HepG2 (cell line): ENCODE measurements around the gene ATP1A2. TPM values are rescaled to one million over a fixed set of nuclear protein-coding genes. Genes with fewer than 3 reads are reported as not detected.

Source experiments
- ATAC-seq: fragments of 200-7000 bp; cut with Tn5 transposase; 3 replicates; pipeline ENCODE4 v1.9.1; 2020; ENCODE audit warnings: mild to moderate bottlenecking, moderate library complexity
- BruUV-seq: library from RNA; stranded (reverse); fragments of 400-500 nt; replicated peaks from 2 replicates; lab custom pipeline; 2021; lab: Mats Ljungman, UMichigan
- CTCF ChIA-PET: fragments of 300-600 bp; formaldehyde crosslinking; extraction: SDS; loops from one replicate; lab custom pipeline; 2021; ENCODE audit warnings: low total read pairs, inconsistent platforms, low intra/inter-chr PET ratio; lab: Yijun Ruan, JAX
- POLR2A ChIA-PET: fragments of 350-600 bp; sonication (Branson Sonifier 250); formaldehyde crosslinking; loops from one replicate; lab custom pipeline; 2020; ENCODE audit warnings: antibody characterized with exemption, inconsistent platforms; lab: Yijun Ruan, JAX
- DNase-seq: peaks from one replicate; pipeline ENCODE4 v3.0.0-alpha.2; 2015; ENCODE audit warnings: low spot score
- FAIRE-seq: peaks from 3 replicates; lab custom pipeline; 2011; peaks lifted over from hg19 to GRCh38; lab: Jason Lieb, UNC
- H2AFZ ChIP-seq: one replicate; pipeline ENCODE4 v1.6.1; 2011; ENCODE audit warnings: low read length, inconsistent platforms
- H3K27ac ChIP-seq: fragments of 300-600 bp; 3 replicates; pipeline ENCODE4 v1.8.0; 2011; ENCODE audit warnings: mixed run types, mild to moderate bottlenecking, mixed read lengths, low read length, inconsistent platforms; ENCODE audit not compliant: insufficient read depth; ENCODE audit errors: extremely low read length
- H3K27me3 ChIP-seq, 2 experiments: fragments of 200-600 bp in 1 of 2; 2 replicates in 1 of 2; 3 replicates in 1 of 2; pipeline versions ENCODE4 v1.6.0 to v1.8.0; 2011; ENCODE audit warnings: low read length in 2 of 2, mild to moderate bottlenecking in 2 of 2, moderate library complexity in 2 of 2, inconsistent platforms in 1 of 2; ENCODE audit not compliant: insufficient read depth in 2 of 2, control insufficient read depth in 1 of 2
- H3K36me3 ChIP-seq, 2 experiments: fragments of 200-600 bp in 1 of 2; replicated peaks in 1 of 2; 2 replicates in 1 of 2; 3 replicates in 1 of 2; pipeline versions ENCODE4 v1.5.1 to v1.8.0; 2011; ENCODE audit warnings: low read length in 2 of 2, inconsistent platforms in 1 of 2; ENCODE audit not compliant: insufficient read depth in 2 of 2, control insufficient read depth in 1 of 2
- H3K4me1 ChIP-seq: 2 replicates; pipeline ENCODE4 v1.5.1; 2012; ENCODE audit warnings: low read length, inconsistent platforms; ENCODE audit not compliant: insufficient read depth
- H3K4me2 ChIP-seq: 2 replicates; pipeline ENCODE4 v1.6.0; 2011; ENCODE audit warnings: low read depth, low read length, inconsistent platforms
- H3K4me3 ChIP-seq, 3 experiments: fragments of 200-600 bp in 1 of 3; sonication (generic), shearing (Covaris generic) in 1 of 3; replicated peaks in 1 of 3; 2 replicates each; pipeline ENCODE4 v1.5.1; 2011 to 2016; ENCODE audit warnings: low read length in 3 of 3, inconsistent platforms in 2 of 3, low read depth in 2 of 3, mild to moderate bottlenecking in 2 of 3, control low read depth in 1 of 3, mixed read lengths in 1 of 3; ENCODE audit not compliant: insufficient read depth in 1 of 3
- H3K79me2 ChIP-seq: one replicate; pipeline ENCODE4 v1.6.1; 2011; ENCODE audit warnings: low read length, inconsistent platforms; ENCODE audit not compliant: insufficient read depth
- H3K9ac ChIP-seq: 2 replicates; pipeline ENCODE4 v1.6.0; 2011; ENCODE audit warnings: mild to moderate bottlenecking, low read depth, low read length, inconsistent platforms; ENCODE audit not compliant: insufficient read depth
- H3K9me3 ChIP-seq: 2 replicates; pipeline ENCODE4 v1.5.1; 2012; ENCODE audit warnings: mild to moderate bottlenecking, low read length
- H4K20me1 ChIP-seq: 2 replicates; pipeline ENCODE4 v1.6.0; 2011; ENCODE audit warnings: inconsistent platforms, mild to moderate bottlenecking, low read length, moderate library complexity; ENCODE audit not compliant: insufficient read depth
- ELF1 ChIP-seq: sonication (generic); formaldehyde crosslinking; IDR thresholded peaks from 2 replicates; pipeline ENCODE4 v1.4.0; 2020; ENCODE audit warnings: missing genetic modification reagents
- ETV5 ChIP-seq: IDR thresholded peaks from 2 replicates; pipeline ENCODE4 v1.6.1; 2018; ENCODE audit warnings: missing biosample characterization, missing genetic modification reagents, inconsistent platforms, borderline replicate concordance
- FOXA1 ChIP-seq, 2 experiments: fragments of 450-650 bp in 1 of 2; sonication (generic) in 1 of 2; formaldehyde crosslinking in 1 of 2; IDR thresholded peaks; 2 replicates each; pipeline versions ENCODE4 v1.4.0 to v1.6.1; 2016 to 2020; ENCODE audit warnings: missing genetic modification reagents in 1 of 2
- HNF4A ChIP-seq: sonication (generic); formaldehyde crosslinking; IDR thresholded peaks from 2 replicates; pipeline ENCODE4 v1.4.0; 2020; ENCODE audit warnings: missing genetic modification reagents
- NCOA2 ChIP-seq: sonication (generic); formaldehyde crosslinking; IDR thresholded peaks from 2 replicates; pipeline ENCODE4 v1.8.0; 2022; ENCODE audit warnings: inconsistent platforms
- PPARG ChIP-seq: conservative IDR thresholded peaks from 2 replicates; pipeline ENCODE4 v1.6.1; 2016; ENCODE audit warnings: missing biosample characterization, missing genetic modification reagents
- RXRB ChIP-seq: IDR thresholded peaks from 2 replicates; pipeline ENCODE4 v1.6.1; 2016; ENCODE audit warnings: borderline replicate concordance, missing genetic modification reagents, missing compliant biosample characterization
- SAP130 ChIP-seq: IDR thresholded peaks from 2 replicates; pipeline ENCODE4 v1.6.1; 2016; ENCODE audit warnings: low read depth
- SP1 ChIP-seq, 2 experiments: fragments of 450-650 bp in 1 of 2; sonication (generic) in 1 of 2; formaldehyde crosslinking in 1 of 2; IDR thresholded peaks; 2 replicates each; pipeline versions ENCODE4 v1.4.0 to v1.6.1; 2016 to 2020; ENCODE audit warnings: missing genetic modification reagents in 1 of 2
- ZNF75D ChIP-seq: sonication (generic); formaldehyde crosslinking; IDR thresholded peaks from 2 replicates; pipeline ENCODE4 v1.8.1; 2023; ENCODE audit warnings: missing genetic modification reagents, mild to moderate bottlenecking, borderline replicate concordance
- ZZZ3 ChIP-seq: sonication (generic); formaldehyde crosslinking; IDR thresholded peaks from 2 replicates; pipeline ENCODE4 v1.4.0; 2020; ENCODE audit warnings: missing genetic modification reagents, mild to moderate bottlenecking, borderline replicate concordance
- WGBS: methylation state at CpG from one replicate; pipeline ENCODE4 v1.1.6; 2017; ENCODE audit warnings: low lambda C conversion rate; 5-methylcytosine and 5-hydroxymethylcytosine counted together
- in situ Hi-C: cut with HindIII; loops from 2 replicates; pipeline ENCODE4 v1.10.0; 2017; ENCODE audit warnings: low pct_unique_long_range_greater_than_20kb; ENCODE audit not compliant: extremely low pct_ligation_motif_present
- intact Hi-C: fragments of 100-400 bp; cut with micrococcal nuclease; formaldehyde crosslinking; loops from one replicate; pipeline ENCODE4 v1.10.0; 2022; ENCODE audit not compliant: unreplicated experiment
- polyA plus RNA-seq, 8 experiments: library from polyadenylated mRNA; depleted of rRNA in 3 of 8; stranded (reverse) in 7 of 8; unstranded in 1 of 8; fragments of >200 nt; fragmentation: Illumina TruSeq in 4 of 8; extraction: Trizol in 4 of 8; gene quantifications; 2 replicates each; pipeline versions ENCODE4 v1.2.1 to v1.2.3, GENCODE V29; 2011 to 2016; ENCODE audit warnings: low read depth in 4 of 8, missing spikeins in 1 of 8, mixed read lengths in 1 of 8; ENCODE audit not compliant: insufficient read depth in 1 of 8
- total RNA-seq, 5 experiments: library from RNA; depleted of rRNA; stranded (reverse); fragments of >200 nt; fragmentation: Illumina TruSeq; extraction: Trizol; gene quantifications; 2 replicates each; pipeline ENCODE4 v1.2.3, GENCODE V29; 2016; ENCODE audit warnings: low read depth in 1 of 5
- TF ChIP-seq, protein P1 (sequence below): IDR thresholded peaks from 2 replicates; pipeline ENCODE4 v1.6.1; 2016; ENCODE audit warnings: missing compliant biosample characterization, missing genetic modification reagents, borderline replicate concordance
- TF ChIP-seq, protein P2 (sequence below): IDR thresholded peaks from 2 replicates; pipeline ENCODE4 v1.4.0; 2020; ENCODE audit warnings: mild to moderate bottlenecking, missing genetic modification reagents

The ATP1A2 gene
- total and polyA plus RNA-seq, 2 of the 13 experiments (the other 11 are each of a cell fraction or from before 2014, with no cell fraction given), result 0.16 TPM; not detected in 1

DNA sequence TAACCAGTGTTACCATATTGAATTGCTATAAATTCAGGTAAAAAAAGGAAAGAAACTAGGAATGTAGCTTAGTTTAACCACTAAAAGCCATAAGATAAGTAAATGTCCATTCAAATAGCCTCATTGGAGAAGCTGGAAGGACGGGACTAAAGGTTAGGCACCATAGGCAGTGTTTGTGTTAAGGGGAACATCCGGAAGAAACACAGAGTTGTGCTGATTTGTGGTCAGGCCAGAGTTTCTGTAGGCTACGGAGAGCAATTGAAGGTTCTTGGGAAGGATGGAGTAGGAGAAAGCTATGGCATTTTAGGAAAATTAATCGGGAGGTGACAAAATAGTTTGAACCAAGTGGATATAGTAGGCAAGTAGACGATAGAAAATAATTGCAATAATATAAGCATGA, 44.3 kb upstream of the ATP1A2 start:
- Histone ChIP-seq H3K4me1 (peaks cover 83% of the 10 kb centered on the region), H2AFZ (no peak overlapping the region), H3K27ac (no peak overlapping the region), H3K9me3 (no peaks in the 10 kb centered on the region), H3K9ac (peak overlapping the region; percentile 72; the same call in 1 of the 2 replicates), H4K20me1 (no peaks in the 10 kb centered on the region), H3K4me3 (peak overlapping the region; percentile 77 to 87 (median 80); a peak in 3 of 6 replicates), H3K4me2 (peak overlapping the region; percentile 92), H3K36me3 (no peaks in the 10 kb centered on the region; a peak in 1 of 5 replicates), H3K79me2 (peaks cover 3% of the 10 kb centered on the region), H3K27me3 (no peaks in the 10 kb centered on the region; a peak in 1 of 5 replicates)
- TF ChIP-seq, protein P1, sequence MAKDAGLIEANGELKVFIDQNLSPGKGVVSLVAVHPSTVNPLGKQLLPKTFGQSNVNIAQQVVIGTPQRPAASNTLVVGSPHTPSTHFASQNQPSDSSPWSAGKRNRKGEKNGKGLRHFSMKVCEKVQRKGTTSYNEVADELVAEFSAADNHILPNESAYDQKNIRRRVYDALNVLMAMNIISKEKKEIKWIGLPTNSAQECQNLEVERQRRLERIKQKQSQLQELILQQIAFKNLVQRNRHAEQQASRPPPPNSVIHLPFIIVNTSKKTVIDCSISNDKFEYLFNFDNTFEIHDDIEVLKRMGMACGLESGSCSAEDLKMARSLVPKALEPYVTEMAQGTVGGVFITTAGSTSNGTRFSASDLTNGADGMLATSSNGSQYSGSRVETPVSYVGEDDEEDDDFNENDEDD (CRISPR knock-in tag), result peak; percentile 23; the same call in 1 of the 2 replicates
- TF ChIP-seq SAP130 (CRISPR knock-in tag), result peak; percentile 55; the same call in 1 of the 2 replicates
- peak; percentile 76; the same call in 1 of the 2 replicates for TF ChIP-seq ETV5 (CRISPR knock-in tag)
- peak; percentile 52 for TF ChIP-seq ELF1
- TF ChIP-seq, protein P2, sequence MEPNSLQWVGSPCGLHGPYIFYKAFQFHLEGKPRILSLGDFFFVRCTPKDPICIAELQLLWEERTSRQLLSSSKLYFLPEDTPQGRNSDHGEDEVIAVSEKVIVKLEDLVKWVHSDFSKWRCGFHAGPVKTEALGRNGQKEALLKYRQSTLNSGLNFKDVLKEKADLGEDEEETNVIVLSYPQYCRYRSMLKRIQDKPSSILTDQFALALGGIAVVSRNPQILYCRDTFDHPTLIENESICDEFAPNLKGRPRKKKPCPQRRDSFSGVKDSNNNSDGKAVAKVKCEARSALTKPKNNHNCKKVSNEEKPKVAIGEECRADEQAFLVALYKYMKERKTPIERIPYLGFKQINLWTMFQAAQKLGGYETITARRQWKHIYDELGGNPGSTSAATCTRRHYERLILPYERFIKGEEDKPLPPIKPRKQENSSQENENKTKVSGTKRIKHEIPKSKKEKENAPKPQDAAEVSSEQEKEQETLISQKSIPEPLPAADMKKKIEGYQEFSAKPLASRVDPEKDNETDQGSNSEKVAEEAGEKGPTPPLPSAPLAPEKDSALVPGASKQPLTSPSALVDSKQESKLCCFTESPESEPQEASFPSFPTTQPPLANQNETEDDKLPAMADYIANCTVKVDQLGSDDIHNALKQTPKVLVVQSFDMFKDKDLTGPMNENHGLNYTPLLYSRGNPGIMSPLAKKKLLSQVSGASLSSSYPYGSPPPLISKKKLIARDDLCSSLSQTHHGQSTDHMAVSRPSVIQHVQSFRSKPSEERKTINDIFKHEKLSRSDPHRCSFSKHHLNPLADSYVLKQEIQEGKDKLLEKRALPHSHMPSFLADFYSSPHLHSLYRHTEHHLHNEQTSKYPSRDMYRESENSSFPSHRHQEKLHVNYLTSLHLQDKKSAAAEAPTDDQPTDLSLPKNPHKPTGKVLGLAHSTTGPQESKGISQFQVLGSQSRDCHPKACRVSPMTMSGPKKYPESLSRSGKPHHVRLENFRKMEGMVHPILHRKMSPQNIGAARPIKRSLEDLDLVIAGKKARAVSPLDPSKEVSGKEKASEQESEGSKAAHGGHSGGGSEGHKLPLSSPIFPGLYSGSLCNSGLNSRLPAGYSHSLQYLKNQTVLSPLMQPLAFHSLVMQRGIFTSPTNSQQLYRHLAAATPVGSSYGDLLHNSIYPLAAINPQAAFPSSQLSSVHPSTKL (CRISPR knock-in tag), result 0 out of 2 replicates have a peak, but pooled peaks have one; percentile 15
- TF ChIP-seq FOXA1 (IDR thresholded peaks at IDR 0.05), result no peak
- TF ChIP-seq FOXA1 (CRISPR knock-in tag; IDR thresholded peaks at IDR 0.05), result 0 out of 2 replicates have a peak, but pooled peaks have one; percentile 11
- TF ChIP-seq NCOA2 (CRISPR knock-in tag), result no peak
- TF ChIP-seq PPARG (CRISPR knock-in tag), result 0 out of 2 replicates have a peak, but pooled peaks have one; percentile 31
- no peak for TF ChIP-seq ZNF75D (CRISPR knock-in tag)
- peak; percentile 21; the same call in 1 of the 2 replicates for TF ChIP-seq HNF4A (CRISPR knock-in tag)
- TF ChIP-seq RXRB, result peak; percentile 12; the same call in 1 of the 2 replicates
- no peak for TF ChIP-seq SP1 (IDR thresholded peaks at IDR 0.05)
- no peak for TF ChIP-seq SP1 (CRISPR knock-in tag; IDR thresholded peaks at IDR 0.05)
- TF ChIP-seq ZZZ3 (CRISPR knock-in tag), result no peak
- no TSS peak for BruUV-seq
- DNase-seq, result peak; percentile 46
- no peak for ATAC-seq
- peak; percentile 72 for FAIRE-seq
- CTCF ChIA-PET, result no interaction called here
- 35% methylated on average over 5 of the region's 5 CpGs for WGBS
- intact Hi-C loops (no loop called here), in situ Hi-C loops (no loop called here)
- POLR2A ChIA-PET, result interaction anchor here (0.9 to 1.8 kb wide), 2 partner anchors 25 to 191 kb away, joined by 3 to 4 read pairs; partner anchors contain the start of gene DCAF8
